Heart left ventricle (tissue), 16 donors: ENCODE measurements around the gene LECT2. TPM values are rescaled to one million over a fixed set of nuclear protein-coding genes. Genes with fewer than 3 reads are reported as not detected.

Experiments used
- ATAC-seq, 4 donors: fragments of 200-7000 bp; cut with Tn5 transposase; one replicate each; pipeline ENCODE4 v1.9.1; 2020 to 2022; ENCODE audit warnings: moderate library complexity in 4 of 4, mild to moderate bottlenecking in 3 of 4, moderate number of reproducible peaks in 1 of 4
- DNase-seq, 5 donors: peaks; one replicate each; pipeline ENCODE4 v3.0.0-alpha.2; 2020
- H3K27ac ChIP-seq, 12 donors: fragments of 200-600 bp; sonication (generic) in 4 of 12; one replicate each; pipeline versions ENCODE4 v1.5.0 to v1.8.0; 2016 to 2022; ENCODE audit warnings: mild to moderate bottlenecking in 2 of 12
- H3K27me3 ChIP-seq, 9 donors: fragments of 200-600 bp; sonication (generic) in 2 of 9; one replicate each; pipeline versions ENCODE4 v1.5.1 to v1.8.0; 2016 to 2022; ENCODE audit warnings: mild to moderate bottlenecking in 3 of 9
- H3K36me3 ChIP-seq, 9 donors: fragments of 200-600 bp; sonication (generic) in 2 of 9; one replicate each; pipeline versions ENCODE4 v1.5.0 to v1.8.0; 2018 to 2022; ENCODE audit warnings: mild to moderate bottlenecking in 2 of 9
- H3K4me1 ChIP-seq, 12 donors: fragments of 200-600 bp; sonication (generic) in 4 of 12; one replicate each; pipeline versions ENCODE4 v1.5.0 to v1.8.0; 2016 to 2022; ENCODE audit warnings: mild to moderate bottlenecking in 3 of 12
- H3K4me3 ChIP-seq, 12 donors: fragments of 200-600 bp; sonication (generic) in 4 of 12; one replicate each; pipeline versions ENCODE4 v1.5.0 to v1.8.0; 2017 to 2022; ENCODE audit warnings: mild to moderate bottlenecking in 9 of 12, moderate library complexity in 4 of 12
- H3K9me3 ChIP-seq, 12 donors: fragments of 200-600 bp; sonication (generic) in 4 of 12; one replicate each; pipeline versions ENCODE4 v1.5.0 to v1.8.0; 2016 to 2022; ENCODE audit warnings: mild to moderate bottlenecking in 1 of 12
- CTCF ChIP-seq, 12 donors: fragments of 200-600 bp; sonication (generic) in 4 of 12; IDR thresholded peaks; one replicate each; pipeline versions ENCODE4 v1.5.0 to v1.8.0; 2018 to 2022; ENCODE audit warnings: antibody characterized with exemption in 12 of 12, mild to moderate bottlenecking in 5 of 12
- POLR2A ChIP-seq, 2 donors: fragments of 450-650 bp; IDR thresholded peaks; one replicate each; pipeline ENCODE4 v1.6.1; 2017; ENCODE audit warnings: antibody characterized with exemption in 2 of 2, mild to moderate bottlenecking in 2 of 2, moderate library complexity in 2 of 2
- WGBS, 4 donors: extraction: QIAGEN DNeasy Blood & Tissue Kit in 2 of 4; methylation state at CpG; one replicate each; pipeline versions ENCODE4 v1.1.5 to v1.1.7; 2013 to 2018; 5-methylcytosine and 5-hydroxymethylcytosine counted together
- intact Hi-C, 10 donors: fragments of 100-400 bp; cut with DNase I; formaldehyde crosslinking; loops; one replicate each; pipeline versions ENCODE4 v1.11.1 to v1.14.2; 2022
- polyA plus RNA-seq, 2 donors: library from polyadenylated mRNA; stranded (reverse); fragments of 200-250 nt; gene quantifications; one replicate each; pipeline ENCODE4 v1.2.3, GENCODE V29; 2013
- total RNA-seq, 9 donors: library from RNA; depleted of rRNA in 2 of 9; stranded (reverse); fragments of >200 nt in 2 of 9; fragmentation: NEBNext Ultra II Directional in 3 of 9; extraction: Animal tissue kit (Norgen Biotek cat#: 25700) in 3 of 9; gene quantifications; one replicate each; pipeline versions ENCODE4 v1.1.0 to v1.2.4, GENCODE V29; 2016 to 2023
- donor health status: ischemic (EF 13 %, LVEDD 7.1; RV severe dilation, severe dysfunction).
- donor health status: healthy with polysubstance abuse.
- donor health status: DM: no; HTN: yes; CAD: no.
- donor health status: DM: no; HTN: no; CAD: no.
- donor health status: ischemic (EF 25% LVEDD 6.9; RV normal size, moderate dysfunction).
- donor health status: ischemic (EF 25% LVEDD 5.7; RV mildly dilated, moderate dysfunction).
- donor health status: healthy.
- donor health status: DM: yes; HTN: yes; CAD: no.
- donor health status: ischemic (EF 35%, LVEDD 5.7; RV mildly dilated, moderate dysfunction).
- donor health status: nonischemic (EF 11% LVEDD 7.7; RV severe dilation, severe dysfunction).
- donor health status: DM: yes; HTN: yes; CAD: no.
- donor health status: PGD.
- donor health status: ischemic (EF 29% LVEDD 5.4; RV normal size, mild dysfunction).
- donor health status: nonischemic (EF 23%, LVEDD 6.1; RV moderate dilation, normal function).

Gene LECT2
- total and polyA plus RNA-seq, 11 donors = not detected

- H3K36me3 ChIP-seq = no peaks in the 10 kb centered on the region
- H3K27ac ChIP-seq = no peak overlapping the region
- ATAC-seq = peak in 2 of 4 donors; percentile 64 to 77
- no peaks in the 10 kb centered on the region for H3K9me3 ChIP-seq
- H3K27me3 ChIP-seq = peaks cover 11 to 37% (median 24%) of the 10 kb centered on the region in 9 donors
- H3K4me1 ChIP-seq = peaks cover 0 to 9% (median 1%) of the 10 kb centered on the region in 12 donors
- intact Hi-C loops = loop anchor here in 3 of 10 donors (5.0 kb wide), 2 partner anchors 43 to 242 kb away; no protein-coding TSS in a partner anchor
- 40 to 51% (median 42%) methylated on average over 3 of the region's 3 CpGs for WGBS, 4 donors
- TF ChIP-seq CTCF (IDR thresholded peaks at IDR 0.05) (no peak), POLR2A (IDR thresholded peaks at IDR 0.05) (no peak)
- DNase-seq = no peak
- no peak overlapping the region for H3K4me3 ChIP-seq
Observed at GRCh38 chr5:135934939-135935338, 19.8 kb downstream of the LECT2 start.

GRCh38 chr5:135930949-135931295 is 23.9 kb downstream of the LECT2 start:
- H3K36me3 ChIP-seq = no peaks in the 10 kb centered on the region
- ATAC-seq (no peak), DNase-seq (no peak)
- intact Hi-C loops = no loop called here
- H3K27me3 ChIP-seq = peaks cover 15 to 69% (median 52%) of the 10 kb centered on the region in 9 donors
- peaks cover 0 to 8% (median 0%) of the 10 kb centered on the region in 12 donors for H3K9me3 ChIP-seq
- no peak overlapping the region for H3K4me3 ChIP-seq
- WGBS, 4 donors = 21 to 30% (median 25%) methylated on average over 18 of the region's 18 CpGs
- no peak for TF ChIP-seq CTCF (IDR thresholded peaks at IDR 0.05)
- TF ChIP-seq POLR2A (IDR thresholded peaks at IDR 0.05) = no peak
- H3K4me1 ChIP-seq = peaks cover 0 to 11% (median 1%) of the 10 kb centered on the region in 12 donors
- no peak overlapping the region for H3K27ac ChIP-seq

GRCh38 chr5:135930029-135930948 is 24.5 kb downstream of the LECT2 start:
- TF ChIP-seq POLR2A (IDR thresholded peaks at IDR 0.05) = no peak
- no peak for TF ChIP-seq CTCF (IDR thresholded peaks at IDR 0.05)
- no peak overlapping the region for H3K27ac ChIP-seq
- intact Hi-C loops = no loop called here
- ATAC-seq (no peak), DNase-seq (no peak)
- peaks cover 15 to 73% (median 52%) of the 10 kb centered on the region in 9 donors for H3K27me3 ChIP-seq
- WGBS, 4 donors = 2 to 4% (median 3%) methylated on average over 33 to 99 of the region's 99 CpGs
- H3K4me1 ChIP-seq = peaks cover 0 to 11% (median 1%) of the 10 kb centered on the region in 12 donors
- peak overlapping the region in 10 of 12 donors; percentile 4 to 43 (median 34) for H3K4me3 ChIP-seq
- peaks cover 0 to 8% (median 0%) of the 10 kb centered on the region in 12 donors for H3K9me3 ChIP-seq
- H3K36me3 ChIP-seq = no peaks in the 10 kb centered on the region

- no peaks in the 10 kb centered on the region for H3K9me3 ChIP-seq
- DNase-seq (no peak), ATAC-seq (peak in 1 of 4 donors; percentile 45)
- WGBS, 4 donors = 51 to 70% (median 66%) methylated on average over 1 of the region's 1 CpG
- H3K4me3 ChIP-seq = no peak overlapping the region
- no peaks in the 10 kb centered on the region for H3K4me1 ChIP-seq
- no peak for TF ChIP-seq POLR2A (IDR thresholded peaks at IDR 0.05)
- no peak for TF ChIP-seq CTCF (IDR thresholded peaks at IDR 0.05)
- no peak overlapping the region for H3K27ac ChIP-seq
- H3K27me3 ChIP-seq = peaks cover 0 to 53% (median 26%) of the 10 kb centered on the region in 9 donors
- intact Hi-C loops = no loop called here
- no peaks in the 10 kb centered on the region for H3K36me3 ChIP-seq
Observed at GRCh38 chr5:135921388-135921787, 33.4 kb downstream of the LECT2 start.
